Right cardiac atrium (tissue), 5 donors: ENCODE measurements around the gene NFYB. TPM values are rescaled to one million over a fixed set of nuclear protein-coding genes. Genes with fewer than 3 reads are reported as not detected.
"Not testable (repeated sequence)": the region's sequence is repeated elsewhere in the genome, so short reads cannot be mapped to it uniquely, and the experiment has no call there.

Source experiments
- ATAC-seq, 2 donors: fragments of 200-7000 bp; cut with Tn5 transposase; one replicate each; pipeline versions ENCODE4 v1.8.0 to v1.9.1; 2020; ENCODE audit warnings: moderate library complexity in 2 of 2, mild to moderate bottlenecking in 1 of 2
- DNase-seq, 3 donors: peaks; one replicate each; pipeline ENCODE4 v3.0.0-alpha.2; 2020
- H3K27ac ChIP-seq: one replicate; pipeline ENCODE4 v1.5.1; 2013; ENCODE audit warnings: mild to moderate bottlenecking, low read length, control low read depth, moderate library complexity
- H3K27me3 ChIP-seq: one replicate; pipeline ENCODE4 v1.6.1; 2013; ENCODE audit not compliant: control insufficient read depth, insufficient read depth
- H3K4me1 ChIP-seq: one replicate; pipeline ENCODE4 v1.6.1; 2013; ENCODE audit warnings: low read length; ENCODE audit not compliant: control insufficient read depth, insufficient read depth
- H3K4me3 ChIP-seq: one replicate; pipeline ENCODE4 v1.5.1; 2013; ENCODE audit warnings: low read length, control low read depth
- H3K9me3 ChIP-seq: one replicate; pipeline ENCODE4 v1.6.1; 2013; ENCODE audit warnings: low read length; ENCODE audit not compliant: control insufficient read depth
- WGBS: extraction: QIAGEN DNeasy Blood & Tissue Kit; methylation state at CpG from one replicate; pipeline ENCODE4 v1.1.7; 2013; 5-methylcytosine and 5-hydroxymethylcytosine counted together
- intact Hi-C, 4 donors: fragments of 100-400 bp; cut with DNase I; formaldehyde crosslinking; loops; one replicate each; pipeline versions ENCODE4 v1.11.0 to v1.14.0; 2022 to 2023
- polyA plus RNA-seq: library from polyadenylated mRNA; stranded (reverse); fragments of 200-250 nt; gene quantifications from one replicate; pipeline ENCODE4 v1.2.3, GENCODE V29; 2013
- total RNA-seq, 4 donors: library from RNA; stranded (reverse); fragmentation: NEBNext Ultra II Directional; extraction: Animal tissue kit (Norgen Biotek cat#: 25700); gene quantifications; one replicate each; pipeline ENCODE4 v1.2.1, GENCODE V29; 2021
- donor health status: healthy with polysubstance abuse.
- donor health status: DM: no; HTN: yes; CAD: no.
- donor health status: DM: no; HTN: no; CAD: no.
- donor health status: DM: no; HTN: yes; CAD: no; lungs with severe emphysema.
- donor health status: DM: yes; HTN: yes; CAD: no.

NFYB gene
- total and polyA plus RNA-seq, 5 donors = 36.6 to 57.9 (median 42.6) TPM

GRCh38 chr12:104175726-104176247 is 37.8 kb upstream of the NFYB start:
- H3K9me3 ChIP-seq = no peaks in the 10 kb centered on the region
- ATAC-seq (no peak), DNase-seq (no peak)
- 92% methylated on average over 10 of the region's 10 CpGs for WGBS
- intact Hi-C loops = no loop called here
- H3K4me3 ChIP-seq = no peak overlapping the region
- no peak overlapping the region for H3K27ac ChIP-seq
- H3K27me3 ChIP-seq = no peaks in the 10 kb centered on the region
- no peaks in the 10 kb centered on the region for H3K4me1 ChIP-seq

- ATAC-seq, H3K4me3 ChIP-seq, H3K27me3 ChIP-seq, DNase-seq, intact Hi-C loops, H3K9me3 ChIP-seq, H3K4me1 ChIP-seq, H3K27ac ChIP-seq: not testable (repeated sequence)
- WGBS = 93% methylated on average over 5 of the region's 5 CpGs
These were observed 35.8 kb upstream of the NFYB start for GRCh38 chr12:104173804-104174203.

- Histone ChIP-seq H3K4me3 (no peak overlapping the region), H3K27me3 (no peaks in the 10 kb centered on the region), H3K27ac (no peak overlapping the region), H3K9me3 (no peaks in the 10 kb centered on the region), H3K4me1 (no peaks in the 10 kb centered on the region)
- no peak for ATAC-seq
- no peak for DNase-seq
- 91% methylated on average over 6 of the region's 6 CpGs for WGBS
- intact Hi-C loops = no loop called here
These were observed 34.5 kb upstream of the NFYB start for GRCh38 chr12:104172570-104172947.

GRCh38 chr12:104171785-104172569 is 34.0 kb upstream of the NFYB start:
- H3K27me3 ChIP-seq = no peaks in the 10 kb centered on the region
- ATAC-seq = peak in 1 of 2 donors; percentile 22
- DNase-seq = no peak
- H3K4me1 ChIP-seq = no peaks in the 10 kb centered on the region
- intact Hi-C loops = no loop called here
- no peak overlapping the region for H3K27ac ChIP-seq
- no peak overlapping the region for H3K4me3 ChIP-seq
- H3K9me3 ChIP-seq = no peaks in the 10 kb centered on the region
- 78% methylated on average over 28 of the region's 28 CpGs for WGBS

GRCh38 chr12:104168596-104168995 is 30.6 kb upstream of the NFYB start:
- intact Hi-C loops = no loop called here
- no peaks in the 10 kb centered on the region for H3K9me3 ChIP-seq
- no peak overlapping the region for H3K4me3 ChIP-seq
- 93% methylated on average over 5 of the region's 5 CpGs for WGBS
- H3K27ac ChIP-seq = no peak overlapping the region
- peaks cover 7% of the 10 kb centered on the region for H3K4me1 ChIP-seq
- DNase-seq (no peak), ATAC-seq (no peak)
- H3K27me3 ChIP-seq = no peaks in the 10 kb centered on the region

GRCh38 chr12:104167519-104168458 is 29.8 kb upstream of the NFYB start:
- ATAC-seq = no peak
- H3K4me3 ChIP-seq = no peak overlapping the region
- no peak for DNase-seq
- peaks cover 7% of the 10 kb centered on the region for H3K4me1 ChIP-seq
- no peaks in the 10 kb centered on the region for H3K27me3 ChIP-seq
- intact Hi-C loops = no loop called here
- H3K27ac ChIP-seq = no peak overlapping the region
- 86% methylated on average over 5 of the region's 5 CpGs for WGBS
- H3K9me3 ChIP-seq = no peaks in the 10 kb centered on the region

- DNase-seq (peak in 2 of 3 donors; percentile 37 to 76), ATAC-seq (peak; percentile 45 to 71)
- Histone ChIP-seq H3K4me3 (no peak overlapping the region), H3K27me3 (no peaks in the 10 kb centered on the region), H3K9me3 (no peaks in the 10 kb centered on the region), H3K27ac (peak overlapping the region; percentile 55), H3K4me1 (peaks cover 7% of the 10 kb centered on the region)
- 66% methylated on average over 6 of the region's 6 CpGs for WGBS
- intact Hi-C loops = no loop called here
These were observed 28.5 kb upstream of the NFYB start for GRCh38 chr12:104166465-104166864.

- intact Hi-C loops = no loop called here
- ATAC-seq = peak; percentile 87 to 97
- no peak overlapping the region for H3K4me3 ChIP-seq
- H3K9me3 ChIP-seq = no peaks in the 10 kb centered on the region
- H3K27me3 ChIP-seq = no peaks in the 10 kb centered on the region
- H3K27ac ChIP-seq = no peak overlapping the region
- H3K4me1 ChIP-seq = peaks cover 7% of the 10 kb centered on the region
- WGBS = 27% methylated on average over 2 of the region's 2 CpGs
- peak; percentile 55 to 79 (median 68) for DNase-seq
These were observed 27.8 kb upstream of the NFYB start for GRCh38 chr12:104165801-104166200.

GRCh38 chr12:104164634-104165033 is 26.6 kb upstream of the NFYB start:
- intact Hi-C loops = no loop called here
- 56% methylated on average over 1 of the region's 1 CpG for WGBS
- Histone ChIP-seq H3K27me3 (no peaks in the 10 kb centered on the region), H3K27ac (no peak overlapping the region), H3K4me3 (no peak overlapping the region), H3K4me1 (peaks cover 7% of the 10 kb centered on the region), H3K9me3 (no peaks in the 10 kb centered on the region)
- DNase-seq (peak in 1 of 3 donors; percentile 68), ATAC-seq (peak; percentile 20 to 22)

GRCh38 chr12:104163631-104164030 is 25.6 kb upstream of the NFYB start:
- Histone ChIP-seq H3K4me1 (peaks cover 7% of the 10 kb centered on the region), H3K9me3 (no peaks in the 10 kb centered on the region), H3K27me3 (no peaks in the 10 kb centered on the region), H3K27ac (no peak overlapping the region), H3K4me3 (no peak overlapping the region)
- 89% methylated on average over 4 of the region's 4 CpGs for WGBS
- intact Hi-C loops = no loop called here
- DNase-seq (no peak), ATAC-seq (no peak)

- H3K27me3 ChIP-seq, H3K27ac ChIP-seq, H3K4me1 ChIP-seq, ATAC-seq, DNase-seq, intact Hi-C loops, H3K4me3 ChIP-seq, H3K9me3 ChIP-seq: not testable (repeated sequence)
- WGBS = 74% methylated on average over 3 of the region's 3 CpGs
These were observed 25.0 kb upstream of the NFYB start for GRCh38 chr12:104163028-104163427.
